Activated CD4-positive, alpha-beta T cell treated with anti-CD3 and anti-CD28 coated beads, Interleukin-2, Interleukin-6, amounts not matched to agents 100 ng/mL and 50 ng/mL, durations not matched to agents 16 hours and 8 hours (primary cell): ENCODE measurements around the gene DHX29.
A peak's percentile ranks its signal among the peaks of the same experiment; 100 is the strongest.

ENCODE experiments used
- DNase-seq: peaks from one replicate; pipeline ENCODE4 v3.0.0-alpha.2; 2020

DHX29 gene

DNA sequence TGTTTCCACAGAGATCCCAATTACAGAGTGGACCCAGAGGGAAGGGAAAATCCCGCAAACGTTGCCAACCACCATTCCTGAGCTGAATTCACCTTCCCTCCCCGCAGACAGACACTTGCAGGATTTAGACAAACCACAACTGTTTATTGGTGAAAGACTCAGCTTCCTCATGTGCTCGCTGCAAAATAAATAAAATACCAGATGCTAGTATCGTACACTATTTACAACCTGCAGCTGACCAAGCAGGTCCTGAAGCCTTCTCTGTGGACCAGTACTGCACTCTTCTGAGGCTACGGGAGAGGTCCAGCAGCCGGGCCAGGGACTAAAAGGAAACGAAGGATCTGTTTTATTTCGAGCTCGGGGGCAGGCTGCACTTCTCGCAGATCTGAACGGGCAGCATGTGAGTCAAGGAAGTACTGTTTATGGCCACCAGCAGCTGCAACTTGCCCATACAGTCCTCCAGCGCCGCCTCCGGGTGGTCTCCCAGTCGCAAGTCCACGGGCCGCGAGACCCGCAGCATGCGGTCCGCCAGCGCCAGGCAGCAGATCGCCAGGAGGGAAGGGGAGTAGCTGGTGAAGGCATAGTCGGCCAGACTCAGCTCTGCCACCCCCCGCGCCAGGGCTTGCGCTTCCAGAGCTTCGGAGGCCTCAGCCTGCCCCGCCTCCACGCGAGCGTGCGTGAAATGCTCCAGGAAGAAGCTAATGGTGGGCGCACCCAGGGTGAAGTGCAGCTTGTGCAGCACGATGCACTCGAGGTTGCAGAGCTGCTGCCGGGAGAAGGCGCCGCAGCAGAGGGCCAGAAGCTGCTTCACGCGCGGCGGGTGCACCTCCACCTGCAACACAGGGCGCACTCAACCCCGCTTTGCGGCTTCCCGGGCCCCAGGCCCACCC is 76.2 kb downstream of the DHX29 start:
- no peak for DNase-seq

DNA sequence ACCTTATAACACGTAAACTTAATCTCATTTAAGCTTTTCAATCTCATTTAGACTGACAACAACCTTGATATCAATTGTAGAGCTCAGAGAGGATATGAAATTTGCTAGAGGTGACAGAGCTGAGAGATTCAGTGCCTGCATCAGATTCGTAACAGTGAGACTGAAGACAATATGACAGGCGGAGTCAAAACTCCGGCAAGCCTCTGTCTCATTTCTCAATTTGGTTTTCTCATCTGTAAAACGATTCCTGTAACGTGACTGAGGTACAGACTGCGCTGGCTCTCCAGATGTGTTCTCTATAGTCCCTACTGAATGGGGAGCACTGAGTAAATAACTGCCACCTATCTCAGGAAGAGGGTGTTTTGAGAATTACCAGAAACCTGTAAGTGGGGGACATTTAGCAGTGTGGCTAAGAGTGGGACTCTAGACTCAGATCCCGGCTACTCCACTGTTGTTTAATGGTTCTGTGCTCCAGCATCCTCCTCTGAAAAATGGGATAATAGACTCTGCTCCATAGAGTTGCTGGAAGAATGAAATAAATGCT is 77.3 kb downstream of the DHX29 start:
- DNase-seq: peak; percentile 33

DNA sequence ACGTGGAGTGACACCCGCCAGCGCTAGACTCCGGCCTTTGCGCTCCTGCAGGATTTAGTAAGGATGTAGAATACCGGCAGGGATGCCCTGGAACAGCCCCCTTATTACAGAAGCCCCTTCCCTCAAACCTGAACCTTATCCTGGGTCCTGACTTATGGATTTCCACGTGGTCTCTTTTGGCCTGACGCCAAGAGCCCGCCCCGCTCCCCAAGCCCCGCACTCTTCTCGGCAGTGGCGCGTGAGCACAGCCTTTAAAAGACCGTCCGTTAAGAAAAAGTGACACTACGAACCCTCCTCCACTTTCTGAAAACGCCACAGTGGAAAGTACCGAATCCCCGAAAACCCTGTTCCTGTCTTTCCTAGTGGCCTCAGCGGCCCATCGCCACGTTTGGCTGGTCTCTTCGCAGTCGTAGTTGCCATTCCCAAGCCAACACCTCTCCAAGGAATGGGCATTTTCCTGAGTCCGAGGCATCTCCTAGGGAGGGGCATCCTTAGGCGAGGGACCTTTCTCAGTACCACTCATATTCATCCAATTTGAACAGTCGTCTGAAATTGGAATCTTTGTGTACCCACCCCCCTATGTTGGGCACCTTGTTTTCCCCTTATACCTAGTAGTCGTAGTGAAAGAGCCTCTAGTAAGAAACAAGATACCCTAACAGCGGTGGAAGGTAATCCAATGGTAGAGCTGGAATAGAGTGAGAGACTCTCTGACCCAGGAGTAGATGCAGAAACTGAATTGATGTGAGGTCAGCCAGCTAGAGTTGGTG is 79.6 kb downstream of the DHX29 start:
- DNase-seq: no peak

DNA sequence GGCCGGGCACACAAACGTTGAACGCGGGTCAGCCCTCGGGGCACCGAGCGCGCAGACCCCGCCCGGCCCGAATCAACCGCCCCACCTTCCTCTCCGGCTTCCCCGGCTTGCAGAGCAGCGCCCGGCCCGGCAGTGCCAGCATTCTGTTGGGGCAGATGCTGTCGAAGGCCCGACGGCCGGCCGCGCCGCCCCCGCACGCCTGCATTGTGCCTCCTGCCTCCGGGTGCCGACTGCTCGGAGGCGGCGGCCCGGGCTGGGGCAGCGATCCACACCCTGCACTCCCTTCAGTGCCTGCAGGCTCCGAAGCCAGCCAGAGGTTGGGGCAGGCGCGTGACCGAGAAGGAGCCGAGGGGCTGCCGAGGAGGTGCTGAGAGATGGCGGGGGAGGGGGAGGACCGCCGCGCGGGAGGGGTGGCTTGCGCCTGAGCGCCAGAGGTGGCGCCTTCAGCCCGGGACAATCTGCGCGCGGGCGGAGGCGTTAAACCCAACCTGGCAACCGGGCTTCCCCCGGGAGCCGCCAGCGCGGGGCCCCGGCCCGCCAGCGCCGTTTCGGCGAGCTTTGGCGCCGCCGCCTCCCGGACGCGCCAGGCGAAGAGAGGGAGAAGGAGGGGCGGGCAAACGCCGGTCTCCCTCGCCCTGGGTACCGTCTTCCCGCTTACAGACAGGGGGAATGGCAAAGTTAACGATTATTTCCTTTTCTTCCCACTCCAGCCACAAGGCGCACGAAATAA is 80.4 kb downstream of the DHX29 start, which contains the start of gene MCIDAS:
TSS of gene MCIDAS (minus strand) at position 382 of the 730 bp plus-strand sequence. CDS start at position 205, 177 bp downstream.
- DNase-seq: peak; percentile 71

DNA sequence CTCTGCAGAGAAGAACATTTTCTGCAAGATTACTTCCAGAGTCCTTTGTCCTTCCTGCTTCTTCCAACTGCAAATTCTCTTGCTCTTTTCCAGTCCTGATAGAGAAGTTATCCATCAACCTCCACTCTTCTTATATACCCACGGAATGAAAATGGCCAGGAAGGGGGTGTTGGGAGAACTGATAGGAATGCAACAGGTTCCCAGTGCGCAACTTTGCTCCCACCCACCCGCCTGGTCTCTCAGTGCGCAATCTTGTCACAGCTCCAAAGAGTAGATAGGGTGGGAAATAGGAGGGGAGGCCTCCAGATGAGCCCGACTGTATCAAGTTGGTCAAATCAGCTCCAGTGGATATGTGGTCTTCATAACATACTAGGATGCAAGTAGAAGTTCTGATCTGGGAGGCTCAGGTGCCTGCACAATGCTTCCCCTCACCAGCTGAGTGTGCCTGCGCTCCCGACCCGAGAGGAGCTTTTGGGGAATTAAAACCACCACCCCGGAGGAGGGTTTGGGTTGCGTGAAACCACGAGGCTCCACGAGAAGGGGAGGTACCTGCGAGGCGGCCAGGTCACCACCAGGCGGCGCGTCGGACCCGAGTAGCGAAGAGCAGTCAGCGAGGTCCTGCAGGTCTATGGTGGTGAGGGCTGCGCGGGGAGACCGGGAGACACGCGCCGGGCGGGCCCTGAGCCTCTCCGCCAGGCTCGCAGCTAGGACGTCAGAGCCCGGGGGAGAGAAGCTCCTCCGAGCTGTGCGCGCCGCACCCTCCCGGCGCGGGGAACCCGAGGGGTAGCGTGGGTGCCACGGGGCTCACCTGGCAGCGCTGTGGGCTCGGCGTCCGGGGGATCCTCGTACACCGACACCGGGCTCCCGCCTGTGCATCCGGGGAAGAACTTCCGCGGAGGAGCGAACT is 81.2 kb downstream of the DHX29 start:
- peak; percentile 85 for DNase-seq

DNA sequence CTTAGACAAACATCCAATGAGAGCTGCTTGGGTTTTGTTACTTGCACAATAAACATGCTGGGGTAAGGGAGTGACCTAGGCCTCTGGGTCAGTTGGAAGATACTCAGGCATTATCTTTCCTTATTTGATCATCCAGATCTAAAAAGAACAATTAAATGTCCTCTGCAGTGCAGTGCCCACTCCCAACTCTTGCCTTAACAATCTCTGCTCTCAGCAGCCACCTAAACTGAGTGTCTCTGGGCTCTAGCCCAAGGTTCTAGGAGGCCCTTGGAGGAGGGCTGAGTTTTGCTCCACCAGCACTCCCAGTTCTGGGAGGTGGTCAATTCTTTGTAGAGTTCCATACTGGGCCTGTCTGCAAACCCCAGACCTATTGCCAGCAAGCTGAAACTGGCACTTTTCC is 82.1 kb downstream of the DHX29 start:
- DNase-seq: no peak

DNA sequence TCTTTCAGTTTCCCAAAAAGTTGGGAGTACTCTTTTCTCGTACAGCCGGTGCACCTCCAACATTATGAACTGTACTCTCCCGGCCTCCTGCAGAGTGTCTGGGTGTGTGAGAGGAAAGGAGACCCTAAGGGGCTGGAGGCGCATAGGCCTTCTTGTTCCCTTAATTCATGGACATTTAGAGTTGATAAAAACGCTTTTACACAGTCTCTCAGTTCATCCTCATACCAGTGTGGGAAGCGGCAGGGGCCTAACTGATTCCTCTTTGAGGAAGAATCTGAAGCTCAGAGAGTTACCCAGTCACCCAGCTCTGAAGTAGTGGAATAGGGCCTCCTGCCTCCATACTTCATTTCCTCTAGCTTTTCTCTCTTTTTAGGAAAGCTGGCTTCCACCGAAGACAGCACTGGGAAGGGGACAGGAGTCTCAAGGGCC is 83.7 kb downstream of the DHX29 start:
- DNase-seq: no peak

DNA sequence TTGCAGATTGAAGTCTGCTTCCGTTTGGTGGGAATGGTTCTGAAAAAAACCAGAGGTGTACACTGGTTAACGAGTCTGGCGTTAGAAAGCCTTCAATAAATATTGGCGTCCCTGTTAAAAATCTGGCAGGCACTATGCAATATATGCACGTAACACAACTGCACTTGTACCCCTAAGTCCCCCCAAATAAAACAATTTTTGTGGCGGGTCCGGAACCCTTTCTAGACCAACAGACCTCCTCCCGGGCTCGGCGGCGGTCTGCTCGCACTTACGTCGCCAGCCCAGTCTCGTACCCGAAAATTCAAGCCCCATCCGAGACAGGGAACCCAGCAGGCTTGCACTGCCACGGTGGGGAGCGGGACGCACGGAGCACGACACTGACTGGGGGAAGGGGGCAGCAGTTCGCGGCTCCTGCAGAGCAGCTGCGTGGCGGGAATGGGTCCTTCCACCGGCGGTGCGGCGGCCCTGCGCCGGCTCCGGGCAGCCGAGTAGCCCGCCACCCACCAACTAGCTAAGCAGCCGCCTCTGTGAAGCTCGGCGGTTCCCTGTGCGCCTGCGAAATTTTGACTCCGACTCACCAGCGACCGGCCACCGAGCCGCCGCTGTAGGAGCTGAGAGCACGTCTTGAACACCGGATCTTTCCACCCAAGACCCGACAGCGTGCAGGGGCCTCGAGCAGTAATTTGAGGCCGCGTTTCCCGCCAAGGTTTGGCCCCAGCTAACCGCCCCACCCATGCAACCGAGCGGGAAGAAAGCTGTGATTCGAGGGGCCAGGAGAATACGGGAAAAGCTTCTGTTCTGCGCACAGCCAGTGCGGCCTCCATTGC is 84.3 kb downstream of the DHX29 start:
- DNase-seq: no peak

DNA sequence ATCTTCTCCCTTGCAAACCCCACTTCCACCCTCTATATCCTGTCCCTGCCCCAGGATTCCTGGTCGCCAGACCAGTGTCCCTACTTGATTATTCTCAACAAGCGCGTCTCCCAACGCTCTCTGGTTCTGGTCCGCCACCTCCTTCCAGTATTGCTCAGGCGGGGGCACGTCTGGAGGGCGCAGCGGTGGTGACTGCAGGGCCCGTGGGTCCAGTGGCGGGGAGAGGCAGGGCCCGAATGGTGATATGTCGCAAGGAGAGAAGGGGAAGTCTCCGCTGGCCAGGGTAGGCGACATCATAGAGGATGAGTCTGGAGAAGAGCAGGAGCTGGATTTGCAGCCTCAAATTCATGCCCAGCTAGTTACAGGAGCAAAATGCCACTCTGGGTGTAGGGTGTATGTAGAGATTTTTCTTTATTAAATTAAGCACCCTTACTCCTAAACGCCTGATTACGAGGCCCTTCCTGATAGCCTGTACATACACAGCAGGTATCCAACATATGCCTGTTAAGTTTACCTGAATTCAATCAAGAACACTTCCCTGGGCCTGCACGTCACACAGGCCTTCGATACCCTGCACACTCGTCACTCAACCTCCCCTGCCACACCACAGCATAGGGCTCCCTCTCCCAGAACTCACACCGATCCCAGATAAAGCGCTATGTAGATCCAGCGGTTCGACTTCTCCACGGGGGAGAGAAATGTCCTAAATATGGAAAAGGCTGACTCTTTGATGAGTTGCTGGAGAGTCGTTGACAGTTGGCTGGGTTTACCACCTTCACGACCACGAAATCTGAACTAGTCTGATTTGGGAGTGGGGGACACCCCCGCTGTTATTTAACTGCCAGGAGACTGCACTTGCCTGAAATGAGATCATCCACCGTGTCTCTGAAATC is 85.2 kb downstream of the DHX29 start:
- no peak for DNase-seq

DNA sequence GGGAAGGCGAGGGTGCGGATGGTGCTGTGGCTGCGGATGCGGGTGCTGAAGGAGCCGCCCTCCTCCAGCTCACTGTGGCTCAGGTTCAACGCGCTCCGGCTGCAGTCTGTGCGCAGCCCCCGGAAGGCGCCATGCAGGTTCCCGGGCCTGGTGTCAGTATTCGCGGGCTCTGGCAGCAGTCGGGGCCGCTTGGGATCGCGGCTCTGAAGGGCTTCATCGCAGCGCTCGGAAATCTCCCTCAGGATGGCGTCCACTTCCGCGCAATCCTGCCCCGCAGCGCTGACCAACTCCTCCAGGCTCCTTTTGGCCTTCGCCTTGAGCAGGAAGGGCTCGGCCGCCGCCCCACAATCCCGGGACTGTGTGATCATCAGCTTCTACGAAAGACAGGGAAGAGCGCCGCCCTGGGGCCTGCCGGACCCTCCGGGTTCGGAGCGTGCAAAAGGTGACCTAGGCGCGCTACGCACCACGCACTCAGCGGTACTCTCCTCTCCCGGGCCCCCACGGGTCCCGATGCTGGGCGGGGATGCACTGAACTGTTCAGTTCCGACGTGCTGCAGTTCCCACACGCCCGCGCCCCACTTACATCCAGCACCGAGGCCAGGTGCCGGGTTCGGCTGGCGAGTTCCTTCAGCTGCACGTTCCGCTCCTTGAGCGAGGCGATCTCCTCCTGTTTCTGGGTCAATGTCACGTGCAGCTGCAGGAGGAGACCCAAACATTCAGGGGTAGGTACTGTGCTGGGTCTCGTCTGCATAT is 86.9 kb downstream of the DHX29 start:
- no peak for DNase-seq

DNA sequence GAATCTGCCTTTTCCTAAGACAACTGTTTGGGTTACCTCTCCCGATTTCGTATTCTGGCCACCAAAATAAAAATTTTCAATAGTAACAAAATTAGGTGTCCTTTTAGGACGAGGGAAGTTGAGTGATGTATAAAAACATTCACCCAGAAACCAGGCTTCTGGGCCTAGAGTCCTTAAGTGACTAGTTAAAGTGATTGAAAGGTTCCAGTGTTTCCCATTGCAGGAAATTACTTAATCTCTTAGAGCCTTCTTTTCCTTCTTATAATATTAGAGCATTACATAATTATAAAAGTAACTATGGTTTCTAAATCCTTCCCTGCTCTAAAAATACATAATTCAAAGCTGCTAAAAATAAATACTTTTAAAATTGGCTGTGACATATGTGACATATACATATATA is 87.7 kb downstream of the DHX29 start:
- DNase-seq: no peak

DNA sequence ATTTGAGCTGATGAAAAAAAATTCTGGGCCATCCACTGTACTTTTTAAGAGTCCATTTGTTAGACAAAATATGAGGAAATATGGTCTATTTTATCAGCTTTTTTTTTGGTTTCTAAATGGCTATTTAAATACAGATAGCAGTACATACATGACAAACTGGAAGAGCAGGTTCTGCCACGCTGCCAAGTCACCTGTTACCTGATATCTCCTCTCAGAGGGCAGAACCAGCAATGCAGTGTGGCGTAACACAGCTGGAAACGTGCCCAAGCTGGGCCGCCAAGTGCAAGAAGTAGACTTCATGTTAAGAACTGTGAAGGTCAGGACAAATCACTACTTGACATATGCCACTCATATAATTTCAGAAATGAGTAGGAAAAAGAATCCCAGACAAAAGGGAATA is 88.5 kb downstream of the DHX29 start:
- no peak for DNase-seq

DNA sequence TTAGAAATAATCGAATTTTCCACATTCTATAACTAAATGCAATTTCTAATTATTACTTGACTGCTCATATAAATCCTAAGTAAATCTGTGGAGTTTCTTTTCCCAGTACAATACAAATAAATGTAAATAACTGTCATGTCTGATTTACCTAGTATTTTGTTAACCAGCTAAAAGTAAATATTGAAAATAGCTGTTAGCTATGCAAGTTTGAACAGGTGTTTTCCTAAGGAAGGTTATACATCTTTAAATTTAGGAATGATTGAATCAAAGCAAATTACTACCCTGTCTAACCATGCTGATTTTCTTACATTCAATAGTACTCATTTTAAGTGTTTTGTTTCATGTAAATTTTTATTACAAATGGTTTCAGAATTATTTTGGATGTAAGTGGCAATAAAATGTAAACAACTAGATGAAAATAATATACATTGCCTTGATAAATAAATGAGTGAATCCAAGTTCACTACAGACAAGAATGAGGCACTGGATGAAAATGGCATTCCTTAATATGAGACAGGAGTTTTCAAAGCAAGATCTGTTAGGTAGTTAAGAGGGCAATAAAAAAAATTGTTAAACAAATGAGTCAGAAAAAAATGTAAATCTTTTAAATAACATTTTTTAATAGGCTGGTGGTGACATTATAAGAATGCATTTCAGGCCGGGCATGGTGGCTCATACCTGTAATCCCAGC is 96.2 kb downstream of the DHX29 start:
- no peak for DNase-seq
